Stimulated activated CD8-positive, alpha-beta memory T cell treated with anti-CD3 and anti-CD28 coated beads, Interleukin-4, amount 100 ng/mL, for 24 hours (primary cell): ENCODE results near the gene FRK.
"Not testable (repeated sequence)": the region's sequence is repeated elsewhere in the genome, so short reads cannot be mapped to it uniquely, and the experiment has no call there.

ENCODE experiments used
- DNase-seq: peaks from one replicate; pipeline ENCODE4 v3.0.0-alpha.2; 2020; ENCODE audit warnings: low read depth

FRK gene

DNA sequence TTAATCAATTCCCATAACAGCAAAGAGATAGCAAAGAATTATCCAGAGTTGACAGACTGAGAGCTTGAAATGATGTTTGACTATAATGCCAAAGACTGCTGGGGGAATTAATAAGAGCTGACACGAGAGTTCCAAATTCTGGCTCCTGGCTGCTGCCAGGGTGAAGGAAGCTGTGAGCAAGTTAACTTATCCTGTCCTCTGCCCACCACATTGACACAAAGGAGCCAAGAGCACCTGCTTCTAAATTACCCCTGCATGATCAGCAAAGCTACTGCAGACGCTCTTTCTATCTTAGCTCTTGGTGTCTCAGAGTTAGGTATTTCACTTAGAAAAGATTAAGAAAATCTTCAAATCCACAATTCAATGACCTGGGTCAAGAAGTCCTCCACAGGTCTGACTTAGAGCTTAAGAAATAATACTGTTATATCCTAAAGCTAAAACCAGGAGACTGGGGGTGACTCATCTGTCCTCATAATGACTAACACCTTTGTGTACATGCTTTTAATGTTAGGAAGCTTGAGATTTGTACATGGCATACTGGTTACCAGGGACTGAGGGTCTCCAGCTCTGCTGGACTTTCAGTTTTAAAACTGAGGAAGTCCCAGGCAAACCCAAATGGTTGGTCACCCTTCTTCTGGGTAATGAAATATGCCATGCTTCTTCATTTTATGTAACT is 13.2 kb upstream of the FRK start:
- DNase-seq, result no peak

DNA sequence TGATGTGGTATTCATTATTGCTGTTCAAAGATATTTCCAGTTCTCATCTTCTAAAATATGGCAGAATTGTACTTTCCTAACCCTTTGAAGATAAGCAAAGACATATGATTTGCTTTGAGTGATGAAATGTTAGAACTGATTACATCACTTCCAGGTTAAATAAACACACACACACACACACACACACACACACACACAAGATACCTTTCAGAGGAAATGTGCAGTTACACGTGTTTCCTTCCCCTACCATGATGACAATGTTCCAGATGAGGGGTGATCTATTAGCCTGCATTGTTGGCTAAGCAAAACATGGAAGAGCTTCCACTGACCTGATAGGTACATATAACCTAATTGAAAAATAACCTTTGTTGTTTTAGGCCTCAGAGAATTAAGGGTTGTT is 11.7 kb upstream of the FRK start:
- DNase-seq, result no peak

- DNase-seq, result no peak
These were observed 10.1 kb upstream of the FRK start for GRCh38 chr6:116070616-116071389.

DNA sequence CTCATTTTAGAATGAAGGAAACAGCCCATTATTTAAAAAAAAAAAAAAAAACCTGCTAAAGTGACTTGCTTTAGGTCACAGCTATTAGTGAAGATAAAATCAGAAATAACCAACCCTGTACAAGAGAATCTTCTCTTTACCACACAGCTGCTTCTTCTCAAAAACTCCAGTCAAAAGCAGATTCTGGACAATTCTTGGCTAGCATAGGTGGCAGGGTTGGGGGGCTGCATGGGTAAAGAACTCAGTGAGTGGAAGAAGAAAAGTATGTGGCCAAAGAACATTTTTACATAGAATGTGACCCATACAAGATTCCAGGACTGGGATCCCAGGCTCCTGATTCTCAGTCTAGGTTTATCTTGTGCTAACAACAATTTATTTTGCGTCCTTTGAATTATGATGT is 9.4 kb upstream of the FRK start:
- DNase-seq, result no peak

GRCh38 chr6:116066789-116067188 is 6.1 kb upstream of the FRK start:
- DNase-seq, result no peak

- no peak for DNase-seq
These were observed 4.0 kb upstream of the FRK start for GRCh38 chr6:116064666-116065065.

GRCh38 chr6:116062496-116062895 is 1.8 kb upstream of the FRK start:
- no peak for DNase-seq

DNA sequence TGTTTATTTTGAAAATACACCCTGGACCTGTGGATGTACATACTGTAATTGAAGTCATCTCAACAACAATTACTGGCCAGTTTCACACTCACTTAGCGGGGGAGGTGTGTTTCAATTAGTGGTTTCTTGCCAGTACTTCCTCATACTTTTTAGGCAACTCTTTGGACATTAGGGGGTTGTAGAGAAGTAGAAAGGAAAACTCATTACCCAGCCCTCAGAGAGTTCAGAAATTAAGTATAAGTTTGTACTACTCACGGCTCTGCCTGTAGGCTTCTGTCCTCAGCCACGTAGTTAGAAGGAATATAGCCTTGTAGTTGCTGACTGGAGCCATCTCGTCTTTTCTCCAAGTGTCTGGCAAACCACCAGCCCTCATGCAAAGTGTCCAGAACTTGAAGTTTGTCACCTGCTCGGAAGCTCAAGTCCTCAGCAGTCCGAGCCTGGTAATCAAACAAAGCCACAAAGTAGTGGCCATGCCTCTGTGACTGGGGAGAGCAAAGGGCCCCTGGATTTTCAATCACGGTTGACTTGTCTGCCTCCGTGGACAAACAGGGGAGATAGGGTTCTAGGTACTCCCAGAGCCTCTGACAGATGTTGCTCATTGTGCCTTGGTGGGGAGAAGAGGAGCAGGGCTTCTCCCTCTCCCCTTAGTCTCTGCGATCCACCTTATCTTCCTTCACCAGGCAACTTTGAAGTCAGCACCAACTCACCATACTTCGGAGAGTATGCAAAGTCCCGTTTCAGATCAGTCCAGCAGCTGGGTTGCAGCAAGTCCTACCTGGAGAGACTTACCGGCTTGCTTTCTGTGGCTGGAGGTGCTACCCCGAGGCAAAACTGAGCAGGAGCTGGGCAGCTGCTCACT is 749 bp downstream of the FRK start:
- no peak for DNase-seq

DNA sequence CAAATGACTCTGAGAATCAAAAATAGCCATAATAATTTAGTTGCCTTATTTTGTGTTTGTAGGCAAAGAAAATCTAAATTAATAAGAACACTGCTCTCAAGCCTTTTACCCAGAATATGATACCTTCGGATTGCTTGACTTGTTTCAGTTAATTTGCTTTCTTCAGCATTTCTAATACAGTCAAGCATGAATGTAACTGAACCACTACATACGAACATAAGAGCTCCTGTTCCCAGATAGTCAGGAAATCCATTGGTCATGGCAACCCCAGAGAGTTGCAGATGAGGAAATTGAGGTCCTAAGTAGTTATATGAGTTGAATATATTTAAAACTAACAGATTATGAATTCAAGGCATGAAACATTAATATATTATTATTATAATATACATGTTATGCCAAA is 2.9 kb downstream of the FRK start:
- no peak for DNase-seq

DNA sequence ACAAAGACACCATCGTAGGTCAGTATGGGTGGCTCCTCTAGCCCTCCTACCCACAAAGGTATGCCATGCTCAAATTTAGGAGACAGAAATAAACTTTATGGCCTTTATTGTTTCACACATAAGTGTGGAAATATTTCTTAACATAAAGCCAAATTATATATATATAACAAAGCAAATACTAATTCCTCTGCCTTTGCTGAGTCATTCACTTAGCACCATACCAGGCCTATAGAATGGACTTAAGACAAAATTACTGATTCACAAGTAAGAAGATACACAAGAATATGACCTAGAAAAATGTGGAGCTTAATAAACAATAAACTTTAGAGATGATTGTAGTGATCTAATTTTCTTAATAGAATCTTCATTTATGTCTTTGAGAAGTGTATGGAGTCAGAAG is 5.2 kb downstream of the FRK start:
- DNase-seq, result no peak

- no peak for DNase-seq
These were observed 9.4 kb downstream of the FRK start for GRCh38 chr6:116051244-116051643.

GRCh38 chr6:116050737-116051136 is 10.0 kb downstream of the FRK start:
- no peak for DNase-seq

DNA sequence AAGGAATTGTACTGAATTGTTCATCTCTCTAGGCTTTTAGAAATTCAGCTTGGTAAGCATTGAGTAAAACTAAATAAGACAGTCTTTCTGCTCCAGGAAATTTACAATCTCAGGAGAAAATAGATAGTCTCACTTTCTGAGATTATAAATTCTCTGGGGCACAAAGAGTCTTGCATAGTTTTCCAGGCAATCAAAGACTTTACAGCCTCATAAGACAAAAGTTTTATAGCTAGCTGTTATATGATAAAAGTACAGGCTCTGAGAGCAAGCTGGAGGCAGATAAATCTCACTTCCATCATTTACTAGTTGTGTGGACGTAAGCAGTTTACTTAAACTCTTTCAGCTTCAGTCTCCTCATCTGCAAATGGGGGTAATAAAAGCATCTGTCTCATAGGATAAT is 11.4 kb downstream of the FRK start:
- no peak for DNase-seq

DNA sequence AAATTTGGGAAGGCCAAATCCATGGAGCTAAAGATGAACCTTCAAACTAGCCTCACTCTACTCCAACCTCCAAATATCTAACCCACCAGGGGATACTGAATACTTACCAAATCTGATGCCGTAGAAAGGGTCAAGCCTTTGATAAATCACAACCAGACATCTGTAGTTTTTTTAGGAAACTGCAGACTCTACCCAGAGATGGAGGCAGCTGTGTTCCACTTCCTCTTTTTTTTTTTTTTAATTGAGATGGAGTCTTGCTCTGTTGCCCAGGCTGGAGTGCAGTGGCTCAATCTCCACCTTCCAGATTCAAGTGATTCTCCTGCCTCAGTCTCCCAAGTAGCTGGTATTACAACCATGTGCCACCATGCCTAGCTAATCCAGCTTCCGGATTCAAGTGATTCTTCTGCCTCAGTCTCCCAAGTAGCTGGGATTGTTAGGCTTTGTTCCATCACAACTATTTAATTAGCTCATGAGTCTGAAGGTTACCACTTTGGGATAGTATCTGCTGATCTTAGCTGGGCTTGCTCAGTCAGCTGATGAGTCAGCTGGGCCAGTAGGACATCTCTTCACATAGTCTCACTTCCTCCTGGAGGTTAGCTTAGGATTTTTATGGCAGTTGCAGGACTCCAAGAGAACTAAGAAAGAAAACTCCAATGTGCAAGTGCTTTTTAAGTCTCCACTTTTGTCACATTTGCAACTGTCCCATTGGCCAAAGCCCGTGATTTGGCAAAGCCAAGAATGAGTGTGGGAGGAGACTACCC is 13.3 kb downstream of the FRK start:
- no peak for DNase-seq

GRCh38 chr6:116046737-116047136 is 14.0 kb downstream of the FRK start:
- DNase-seq, result no peak

- not testable (repeated sequence) for DNase-seq
These were observed 14.4 kb downstream of the FRK start for GRCh38 chr6:116046272-116046671.

DNA sequence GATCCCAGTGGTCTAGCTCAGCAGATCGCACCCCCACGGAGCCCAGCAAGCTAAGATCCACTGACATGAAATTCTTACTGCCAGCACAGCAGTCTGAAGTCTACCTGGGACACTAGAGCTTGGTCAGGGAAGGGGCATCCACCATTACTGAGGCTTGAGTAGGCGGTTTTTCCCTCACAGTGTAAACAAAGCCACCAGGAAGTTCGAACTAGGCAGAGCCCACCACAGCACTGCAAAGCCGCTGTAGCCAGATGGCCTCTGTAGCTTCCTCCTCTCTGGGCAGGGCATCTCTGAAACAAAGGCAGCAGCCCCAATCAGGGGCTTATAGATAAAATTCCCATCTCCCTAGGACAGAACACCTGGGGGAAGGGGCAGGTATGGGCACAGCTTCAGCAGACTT is 18.8 kb downstream of the FRK start:
- no peak for DNase-seq

GRCh38 chr6:116040993-116041392 is 19.7 kb downstream of the FRK start:
- DNase-seq, result no peak

- DNase-seq, result no peak
These were observed 23.8 kb downstream of the FRK start for GRCh38 chr6:116036885-116037284.

DNA sequence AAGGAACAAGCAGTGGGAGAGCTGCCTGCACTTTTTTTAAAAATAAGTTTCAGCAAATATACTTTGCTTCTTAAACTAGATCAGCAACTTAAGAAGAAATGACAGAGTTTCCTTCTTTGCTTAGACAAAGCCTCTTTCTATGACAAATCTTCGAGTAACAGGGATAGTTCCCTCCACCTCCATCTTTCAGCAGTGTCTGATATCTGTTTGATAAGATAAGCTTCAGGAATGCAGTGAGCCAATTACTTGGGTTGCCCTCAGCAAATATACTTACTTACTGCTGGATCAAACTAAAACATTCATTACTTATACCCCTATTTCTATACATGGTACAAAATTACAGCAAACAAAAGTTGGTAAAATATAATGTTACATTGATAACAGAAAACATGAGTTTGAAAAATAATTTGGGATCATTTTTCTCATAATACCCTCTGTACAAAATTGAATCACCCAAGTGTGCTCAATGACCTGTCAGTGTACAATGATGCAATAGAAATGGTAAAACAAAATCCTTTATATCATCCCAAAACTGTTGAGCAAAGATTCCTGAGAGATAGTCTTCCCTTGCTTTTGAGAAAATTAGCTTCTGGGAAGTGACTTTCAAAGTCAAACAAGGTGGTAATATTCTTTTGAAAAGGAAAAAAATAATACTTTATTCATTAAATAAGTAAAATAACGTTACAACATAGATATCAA is 24.5 kb downstream of the FRK start:
- DNase-seq, result no peak

GRCh38 chr6:116035616-116036015 is 25.1 kb downstream of the FRK start:
- DNase-seq, result no peak

DNA sequence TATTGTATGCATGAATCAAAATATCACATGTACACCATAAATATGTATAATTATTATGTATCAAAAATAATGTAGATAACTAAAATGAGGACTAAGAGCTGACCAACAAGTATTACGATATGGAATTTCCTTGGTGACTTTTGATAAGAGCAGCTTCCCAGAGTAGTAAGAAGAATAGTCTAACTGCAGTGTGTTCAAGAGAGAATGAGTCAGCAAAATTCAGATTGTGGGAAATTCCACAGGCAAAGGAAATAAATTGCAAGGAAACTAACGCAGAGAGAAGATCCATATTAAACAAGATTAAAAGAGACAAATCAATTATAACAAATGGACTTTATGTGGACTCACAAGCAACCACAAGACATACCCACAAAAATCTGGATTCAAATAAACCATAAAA is 26.4 kb downstream of the FRK start:
- DNase-seq, result no peak
